HepG2 (cell line): ENCODE data around the gene NECAB2. TPM values are rescaled to one million over a fixed set of nuclear protein-coding genes. Genes with fewer than 3 reads are reported as not detected.

ENCODE experiments used
- CEBPG ChIP-seq: IDR thresholded peaks from 2 replicates; pipeline ENCODE4 v1.6.1; 2016
- FOSL2 ChIP-seq: sonication (generic); formaldehyde crosslinking; IDR thresholded peaks from 2 replicates; pipeline ENCODE4 v1.4.0; 2020; ENCODE audit warnings: missing genetic modification reagents
- HBP1 ChIP-seq: IDR thresholded peaks from 2 replicates; pipeline ENCODE4 v1.6.1; 2016; ENCODE audit warnings: low read depth, control low read depth
- RBFOX2 ChIP-seq: fragments of 200-400 bp; formaldehyde crosslinking; IDR thresholded peaks from 2 replicates; pipeline ENCODE4 v1.6.1; 2017; ENCODE audit warnings: low read depth, mild to moderate bottlenecking, low read length
- TCF7L2 ChIP-seq: IDR thresholded peaks from 2 replicates; pipeline ENCODE4 v1.6.1; 2011; ENCODE audit warnings: mild to moderate bottlenecking, low read depth, low read length, moderate library complexity
- U2AF2 ChIP-seq: fragments of 200-400 bp; formaldehyde crosslinking; IDR thresholded peaks from 2 replicates; pipeline ENCODE4 v1.6.1; 2017; ENCODE audit warnings: low read depth, mild to moderate bottlenecking, low read length
- ZBTB38 ChIP-seq: sonication (generic); formaldehyde crosslinking; IDR thresholded peaks from 2 replicates; pipeline ENCODE4 v1.5.1; 2020; ENCODE audit warnings: mild to moderate bottlenecking, missing genetic modification reagents
- ZNF225 ChIP-seq: sonication (generic); formaldehyde crosslinking; IDR thresholded peaks from 2 replicates; pipeline ENCODE4 v1.4.0; 2020; ENCODE audit warnings: mild to moderate bottlenecking, missing genetic modification reagents
- ZNF234 ChIP-seq: sonication (generic); formaldehyde crosslinking; conservative IDR thresholded peaks from 2 replicates; pipeline ENCODE4 v1.5.1; 2020; ENCODE audit warnings: mild to moderate bottlenecking, missing genetic modification reagents
- ZNF331 ChIP-seq: sonication (generic); formaldehyde crosslinking; IDR thresholded peaks from 2 replicates; pipeline ENCODE4 v1.4.0; 2020; ENCODE audit warnings: missing genetic modification reagents
- ZNF597 ChIP-seq: sonication (generic); formaldehyde crosslinking; IDR thresholded peaks from 2 replicates; pipeline ENCODE4 v1.5.0; 2020; ENCODE audit warnings: missing genetic modification reagents
- polyA plus RNA-seq, 8 experiments: library from polyadenylated mRNA; depleted of rRNA in 3 of 8; stranded (reverse) in 7 of 8; unstranded in 1 of 8; fragments of >200 nt; fragmentation: Illumina TruSeq in 4 of 8; extraction: Trizol in 4 of 8; gene quantifications; 2 replicates each; pipeline versions ENCODE4 v1.2.1 to v1.2.3, GENCODE V29; 2011 to 2016; ENCODE audit warnings: low read depth in 4 of 8, missing spikeins in 1 of 8, mixed read lengths in 1 of 8; ENCODE audit not compliant: insufficient read depth in 1 of 8
- total RNA-seq, 5 experiments: library from RNA; depleted of rRNA; stranded (reverse); fragments of >200 nt; fragmentation: Illumina TruSeq; extraction: Trizol; gene quantifications; 2 replicates each; pipeline ENCODE4 v1.2.3, GENCODE V29; 2016; ENCODE audit warnings: low read depth in 1 of 5
- TF ChIP-seq, protein P1 (sequence below): sonication (generic); formaldehyde crosslinking; IDR thresholded peaks from 2 replicates; pipeline ENCODE4 v1.5.1; 2020; ENCODE audit warnings: mild to moderate bottlenecking, missing genetic modification reagents
- TF ChIP-seq, protein P2 (sequence below): sonication (generic); formaldehyde crosslinking; IDR thresholded peaks from 2 replicates; pipeline ENCODE4 v1.5.1; 2020; ENCODE audit warnings: mild to moderate bottlenecking, missing genetic modification reagents, borderline replicate concordance
- TF ChIP-seq, protein P3 (sequence below): IDR thresholded peaks from 2 replicates; pipeline ENCODE4 v1.6.1; 2012; ENCODE audit warnings: low read depth, low read length, improper control_type of control experiment
- TF ChIP-seq, protein P4 (sequence below), 2 experiments: sonication (generic) in 1 of 2; formaldehyde crosslinking in 1 of 2; IDR thresholded peaks; 2 replicates each; pipeline versions ENCODE4 v1.6.1 to v1.9.0; 2014 to 2022; ENCODE audit warnings: antibody characterized with exemption in 1 of 2, borderline replicate concordance in 1 of 2, inconsistent platforms in 1 of 2, low read depth in 1 of 2, missing genetic modification reagents in 1 of 2

The NECAB2 gene
- total and polyA plus RNA-seq, 2 of the 13 experiments (the other 11 are each of a cell fraction or from before 2014, with no cell fraction given), result 0.21 to 0.49 TPM

GRCh38 chr16:83994087-83994486, 26.0 kb downstream of the NECAB2 start (continued):
- TF ChIP-seq, protein P1, sequence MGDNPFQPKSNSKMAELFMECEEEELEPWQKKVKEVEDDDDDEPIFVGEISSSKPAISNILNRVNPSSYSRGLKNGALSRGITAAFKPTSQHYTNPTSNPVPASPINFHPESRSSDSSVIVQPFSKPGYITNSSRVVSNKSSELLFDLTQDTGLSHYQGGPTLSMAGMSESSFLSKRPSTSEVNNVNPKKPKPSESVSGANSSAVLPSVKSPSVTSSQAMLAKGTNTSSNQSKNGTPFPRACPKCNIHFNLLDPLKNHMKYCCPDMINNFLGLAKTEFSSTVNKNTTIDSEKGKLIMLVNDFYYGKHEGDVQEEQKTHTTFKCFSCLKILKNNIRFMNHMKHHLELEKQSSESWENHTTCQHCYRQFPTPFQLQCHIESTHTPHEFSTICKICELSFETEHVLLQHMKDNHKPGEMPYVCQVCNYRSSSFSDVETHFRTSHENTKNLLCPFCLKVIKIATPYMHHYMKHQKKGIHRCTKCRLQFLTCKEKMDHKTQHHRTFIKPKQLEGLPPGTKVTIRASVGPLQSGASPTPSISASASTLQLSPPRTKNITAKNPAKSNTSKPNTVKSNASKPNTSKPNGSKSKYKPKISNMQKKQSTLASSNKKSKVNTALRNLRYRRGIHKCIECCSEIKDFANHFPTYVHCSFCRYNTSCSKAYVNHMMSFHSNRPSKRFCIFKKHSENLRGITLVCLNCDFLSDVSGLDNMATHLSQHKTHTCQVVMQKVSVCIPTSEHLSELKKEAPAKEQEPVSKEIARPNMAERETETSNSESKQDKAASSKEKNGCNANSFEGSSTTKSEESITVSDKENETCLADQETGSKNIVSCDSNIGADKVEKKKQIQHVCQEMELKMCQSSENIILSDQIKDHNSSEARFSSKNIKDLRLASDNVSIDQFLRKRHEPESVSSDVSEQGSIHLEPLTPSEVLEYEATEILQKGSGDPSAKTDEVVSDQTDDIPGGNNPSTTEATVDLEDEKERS (CRISPR knock-in tag), result no peak
- TF ChIP-seq ZNF331 (peak; percentile 43; the same call in 1 of the 2 replicates), U2AF2 (no peak), ZNF225 (no peak), ZNF234 (CRISPR knock-in tag) (no peak), RBFOX2 (no peak), CEBPG (CRISPR knock-in tag) (peak; percentile 97), FOSL2 (peak; percentile 96), ZNF597 (CRISPR knock-in tag) (no peak), HBP1 (CRISPR knock-in tag) (no peak), TCF7L2 (no peak), ZBTB38 (CRISPR knock-in tag) (no peak)
- TF ChIP-seq, protein P2, sequence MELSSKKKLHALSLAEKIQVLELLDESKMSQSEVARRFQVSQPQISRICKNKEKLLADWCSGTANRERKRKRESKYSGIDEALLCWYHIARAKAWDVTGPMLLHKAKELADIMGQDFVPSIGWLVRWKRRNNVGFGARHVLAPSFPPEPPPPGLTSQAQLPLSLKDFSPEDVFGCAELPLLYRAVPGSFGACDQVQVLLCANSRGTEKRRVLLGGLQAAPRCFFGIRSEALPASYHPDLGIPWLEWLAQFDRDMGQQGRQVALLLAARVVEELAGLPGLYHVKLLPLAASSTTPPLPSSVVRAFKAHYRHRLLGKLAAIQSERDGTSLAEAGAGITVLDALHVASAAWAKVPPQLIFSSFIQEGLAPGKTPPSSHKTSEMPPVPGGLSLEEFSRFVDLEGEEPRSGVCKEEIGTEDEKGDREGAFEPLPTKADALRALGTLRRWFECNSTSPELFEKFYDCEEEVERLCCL (CRISPR knock-in tag), result no peak
- TF ChIP-seq, protein P3, sequence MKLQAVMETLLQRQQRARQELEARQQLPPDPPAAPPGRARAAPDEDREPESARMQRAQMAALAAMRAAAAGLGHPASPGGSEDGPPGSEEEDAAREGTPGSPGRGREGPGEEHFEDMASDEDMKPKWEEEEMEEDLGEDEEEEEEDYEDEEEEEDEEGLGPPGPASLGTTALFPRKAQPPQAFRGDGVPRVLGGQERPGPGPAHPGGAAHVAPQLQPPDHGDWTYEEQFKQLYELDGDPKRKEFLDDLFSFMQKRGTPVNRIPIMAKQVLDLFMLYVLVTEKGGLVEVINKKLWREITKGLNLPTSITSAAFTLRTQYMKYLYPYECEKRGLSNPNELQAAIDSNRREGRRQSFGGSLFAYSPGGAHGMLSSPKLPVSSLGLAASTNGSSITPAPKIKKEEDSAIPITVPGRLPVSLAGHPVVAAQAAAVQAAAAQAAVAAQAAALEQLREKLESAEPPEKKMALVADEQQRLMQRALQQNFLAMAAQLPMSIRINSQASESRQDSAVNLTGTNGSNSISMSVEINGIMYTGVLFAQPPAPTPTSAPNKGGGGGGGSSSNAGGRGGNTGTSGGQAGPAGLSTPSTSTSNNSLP, result no peak
- TF ChIP-seq, protein P4, sequence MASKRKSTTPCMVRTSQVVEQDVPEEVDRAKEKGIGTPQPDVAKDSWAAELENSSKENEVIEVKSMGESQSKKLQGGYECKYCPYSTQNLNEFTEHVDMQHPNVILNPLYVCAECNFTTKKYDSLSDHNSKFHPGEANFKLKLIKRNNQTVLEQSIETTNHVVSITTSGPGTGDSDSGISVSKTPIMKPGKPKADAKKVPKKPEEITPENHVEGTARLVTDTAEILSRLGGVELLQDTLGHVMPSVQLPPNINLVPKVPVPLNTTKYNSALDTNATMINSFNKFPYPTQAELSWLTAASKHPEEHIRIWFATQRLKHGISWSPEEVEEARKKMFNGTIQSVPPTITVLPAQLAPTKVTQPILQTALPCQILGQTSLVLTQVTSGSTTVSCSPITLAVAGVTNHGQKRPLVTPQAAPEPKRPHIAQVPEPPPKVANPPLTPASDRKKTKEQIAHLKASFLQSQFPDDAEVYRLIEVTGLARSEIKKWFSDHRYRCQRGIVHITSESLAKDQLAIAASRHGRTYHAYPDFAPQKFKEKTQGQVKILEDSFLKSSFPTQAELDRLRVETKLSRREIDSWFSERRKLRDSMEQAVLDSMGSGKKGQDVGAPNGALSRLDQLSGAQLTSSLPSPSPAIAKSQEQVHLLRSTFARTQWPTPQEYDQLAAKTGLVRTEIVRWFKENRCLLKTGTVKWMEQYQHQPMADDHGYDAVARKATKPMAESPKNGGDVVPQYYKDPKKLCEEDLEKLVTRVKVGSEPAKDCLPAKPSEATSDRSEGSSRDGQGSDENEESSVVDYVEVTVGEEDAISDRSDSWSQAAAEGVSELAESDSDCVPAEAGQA (IDR thresholded peaks at IDR 0.05; ENCODE audit: low read depth), result no peak
- TF ChIP-seq, protein P4 (CRISPR knock-in tag; IDR thresholded peaks at IDR 0.05; ENCODE audit: borderline replicate concordance), result no peak
